HL-60 (cell line): ENCODE results near the gene L3MBTL4.

ENCODE experiments used
- POLR2AphosphoS5 ChIP-seq: IDR thresholded peaks from 2 replicates; pipeline ENCODE4 v1.6.1; 2012; ENCODE audit warnings: low read depth
- SPI1 ChIP-seq: IDR thresholded peaks from 2 replicates; pipeline ENCODE4 v1.6.1; 2012; ENCODE audit warnings: low read depth, mild to moderate bottlenecking, borderline replicate concordance
- TF ChIP-seq, protein P1 (sequence below): IDR thresholded peaks from one replicate; pipeline ENCODE4 v1.5.1; 2011; ENCODE audit warnings: low read length, control low read depth, inconsistent platforms; ENCODE audit not compliant: insufficient read depth
- TF ChIP-seq, protein P2 (sequence below): IDR thresholded peaks from 2 replicates; pipeline ENCODE4 v1.6.1; 2012; ENCODE audit warnings: low read depth; ENCODE audit not compliant: insufficient replicate concordance

DNA sequence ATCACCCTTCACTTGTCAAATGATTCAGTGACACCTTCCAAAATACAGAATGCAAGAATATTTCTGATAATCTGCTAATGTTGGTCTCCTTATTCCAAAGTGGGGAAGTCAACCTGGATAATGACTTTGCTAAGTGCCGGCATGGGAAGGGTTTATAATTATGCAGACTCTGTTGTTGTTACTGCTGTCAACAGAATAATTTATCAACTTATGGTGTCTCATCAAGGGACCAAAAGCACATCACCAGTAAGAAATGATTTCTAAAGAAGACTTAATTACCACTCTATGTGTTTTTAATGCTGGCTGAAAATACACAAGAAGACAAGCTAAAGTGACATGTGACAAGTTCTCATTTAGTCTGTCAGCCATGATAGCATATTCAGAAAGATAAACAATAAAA is 403.8 kb downstream of the L3MBTL4 start:
- TF ChIP-seq, protein P1, sequence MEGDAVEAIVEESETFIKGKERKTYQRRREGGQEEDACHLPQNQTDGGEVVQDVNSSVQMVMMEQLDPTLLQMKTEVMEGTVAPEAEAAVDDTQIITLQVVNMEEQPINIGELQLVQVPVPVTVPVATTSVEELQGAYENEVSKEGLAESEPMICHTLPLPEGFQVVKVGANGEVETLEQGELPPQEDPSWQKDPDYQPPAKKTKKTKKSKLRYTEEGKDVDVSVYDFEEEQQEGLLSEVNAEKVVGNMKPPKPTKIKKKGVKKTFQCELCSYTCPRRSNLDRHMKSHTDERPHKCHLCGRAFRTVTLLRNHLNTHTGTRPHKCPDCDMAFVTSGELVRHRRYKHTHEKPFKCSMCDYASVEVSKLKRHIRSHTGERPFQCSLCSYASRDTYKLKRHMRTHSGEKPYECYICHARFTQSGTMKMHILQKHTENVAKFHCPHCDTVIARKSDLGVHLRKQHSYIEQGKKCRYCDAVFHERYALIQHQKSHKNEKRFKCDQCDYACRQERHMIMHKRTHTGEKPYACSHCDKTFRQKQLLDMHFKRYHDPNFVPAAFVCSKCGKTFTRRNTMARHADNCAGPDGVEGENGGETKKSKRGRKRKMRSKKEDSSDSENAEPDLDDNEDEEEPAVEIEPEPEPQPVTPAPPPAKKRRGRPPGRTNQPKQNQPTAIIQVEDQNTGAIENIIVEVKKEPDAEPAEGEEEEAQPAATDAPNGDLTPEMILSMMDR, result no peak
- no peak for TF ChIP-seq POLR2AphosphoS5
- no peak for TF ChIP-seq SPI1
- TF ChIP-seq, protein P2, sequence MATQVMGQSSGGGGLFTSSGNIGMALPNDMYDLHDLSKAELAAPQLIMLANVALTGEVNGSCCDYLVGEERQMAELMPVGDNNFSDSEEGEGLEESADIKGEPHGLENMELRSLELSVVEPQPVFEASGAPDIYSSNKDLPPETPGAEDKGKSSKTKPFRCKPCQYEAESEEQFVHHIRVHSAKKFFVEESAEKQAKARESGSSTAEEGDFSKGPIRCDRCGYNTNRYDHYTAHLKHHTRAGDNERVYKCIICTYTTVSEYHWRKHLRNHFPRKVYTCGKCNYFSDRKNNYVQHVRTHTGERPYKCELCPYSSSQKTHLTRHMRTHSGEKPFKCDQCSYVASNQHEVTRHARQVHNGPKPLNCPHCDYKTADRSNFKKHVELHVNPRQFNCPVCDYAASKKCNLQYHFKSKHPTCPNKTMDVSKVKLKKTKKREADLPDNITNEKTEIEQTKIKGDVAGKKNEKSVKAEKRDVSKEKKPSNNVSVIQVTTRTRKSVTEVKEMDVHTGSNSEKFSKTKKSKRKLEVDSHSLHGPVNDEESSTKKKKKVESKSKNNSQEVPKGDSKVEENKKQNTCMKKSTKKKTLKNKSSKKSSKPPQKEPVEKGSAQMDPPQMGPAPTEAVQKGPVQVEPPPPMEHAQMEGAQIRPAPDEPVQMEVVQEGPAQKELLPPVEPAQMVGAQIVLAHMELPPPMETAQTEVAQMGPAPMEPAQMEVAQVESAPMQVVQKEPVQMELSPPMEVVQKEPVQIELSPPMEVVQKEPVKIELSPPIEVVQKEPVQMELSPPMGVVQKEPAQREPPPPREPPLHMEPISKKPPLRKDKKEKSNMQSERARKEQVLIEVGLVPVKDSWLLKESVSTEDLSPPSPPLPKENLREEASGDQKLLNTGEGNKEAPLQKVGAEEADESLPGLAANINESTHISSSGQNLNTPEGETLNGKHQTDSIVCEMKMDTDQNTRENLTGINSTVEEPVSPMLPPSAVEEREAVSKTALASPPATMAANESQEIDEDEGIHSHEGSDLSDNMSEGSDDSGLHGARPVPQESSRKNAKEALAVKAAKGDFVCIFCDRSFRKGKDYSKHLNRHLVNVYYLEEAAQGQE, result no peak
